ENCODE data around the gene PSMG4.
"Not testable (repeated sequence)": the region's sequence is repeated elsewhere in the genome, so short reads cannot be mapped to it uniquely, and the experiment has no call there.

Gene PSMG4

GRCh38 chr6:3235486-3235885 lies 23.3 kb upstream of the PSMG4 start:
- TF ChIP-seq CTCF (IDR thresholded peaks at IDR 0.05; ENCODE audit: control insufficient read depth, extremely low read depth, insufficient read depth): no peak
- no peak overlapping the region for H3K4me3 ChIP-seq (ENCODE audit: low read depth, low read length)
- DNase-seq (ENCODE audit: low read depth): no peak

- H3K4me3 ChIP-seq (ENCODE audit: low read depth, low read length): no peak overlapping the region
- no peak for DNase-seq (ENCODE audit: low read depth)
- no peak for TF ChIP-seq CTCF (IDR thresholded peaks at IDR 0.05; ENCODE audit: control insufficient read depth, extremely low read depth, insufficient read depth)
These were observed 22.7 kb upstream of the PSMG4 start for GRCh38 chr6:3236005-3236404.

GRCh38 chr6:3237761-3238662 lies 20.7 kb upstream of the PSMG4 start:
- no peak overlapping the region for H3K4me3 ChIP-seq (ENCODE audit: low read depth, low read length)
- no peak for DNase-seq (ENCODE audit: low read depth)
- no peak for TF ChIP-seq CTCF (IDR thresholded peaks at IDR 0.05; ENCODE audit: control insufficient read depth, extremely low read depth, insufficient read depth)

GRCh38 chr6:3239110-3239830 lies 19.5 kb upstream of the PSMG4 start:
- DNase-seq (ENCODE audit: low read depth): no peak
- H3K4me3 ChIP-seq (ENCODE audit: low read depth, low read length): no peak overlapping the region
- no peak for TF ChIP-seq CTCF (IDR thresholded peaks at IDR 0.05; ENCODE audit: control insufficient read depth, extremely low read depth, insufficient read depth)

- no peak for DNase-seq (ENCODE audit: low read depth)
- H3K4me3 ChIP-seq (ENCODE audit: low read depth, low read length): no peak overlapping the region
- TF ChIP-seq CTCF (IDR thresholded peaks at IDR 0.05; ENCODE audit: control insufficient read depth, extremely low read depth, insufficient read depth): no peak
These were observed 18.2 kb upstream of the PSMG4 start for GRCh38 chr6:3240595-3240994.

- not testable (repeated sequence) for DNase-seq (ENCODE audit: low read depth); H3K4me3 ChIP-seq (ENCODE audit: low read depth, low read length)
These were observed 17.0 kb upstream of the PSMG4 start for GRCh38 chr6:3241745-3242144.

GRCh38 chr6:3242768-3243167 lies 16.0 kb upstream of the PSMG4 start:
- no peak for DNase-seq (ENCODE audit: low read depth)
- TF ChIP-seq CTCF (IDR thresholded peaks at IDR 0.05; ENCODE audit: control insufficient read depth, extremely low read depth, insufficient read depth): no peak
- H3K4me3 ChIP-seq (ENCODE audit: low read depth, low read length): no peak overlapping the region

All from LNCaP clone FGC (cell line).